NCI-H2081 treated with DMSO at 0.1 percent for 48 hours (cell line): ENCODE results near the gene LHPP.
A peak's percentile ranks its signal among the peaks of the same experiment; 100 is the strongest.
"Not testable (repeated sequence)": the region's sequence is repeated elsewhere in the genome, so short reads cannot be mapped to it uniquely, and the experiment has no call there.

ENCODE experiments used
- DNase-seq: peaks from one replicate; lab custom pipeline; 2025; lab: John Stamatoyannopoulos, UW

Gene LHPP

GRCh38 chr10:124461642-124462347 lies at the start of gene LHPP:
Gene LHPP, plus strand, starts transcription at chr10:124461823. Its CDS starts 40 bp downstream, at chr10:124461863.
- DNase-seq = no peak

GRCh38 chr10:124414076-124414475 lies 47.5 kb upstream of the LHPP start:
- no peak for DNase-seq

- DNase-seq = no peak
Measured at GRCh38 chr10:124415210-124415609, 46.4 kb upstream of the LHPP start.

- no peak for DNase-seq
Measured at GRCh38 chr10:124416733-124417132, 44.9 kb upstream of the LHPP start.

GRCh38 chr10:124417895-124418725 lies 43.5 kb upstream of the LHPP start:
- DNase-seq = no peak

- DNase-seq = peak; percentile 49
Measured at GRCh38 chr10:124418726-124419501, 42.7 kb upstream of the LHPP start, which contains the start of gene OAT. Gene OAT, minus strand, starts transcription at chr10:124418923. Its CDS starts 6,752 bp downstream, at chr10:124412171.

- no peak for DNase-seq
Measured at GRCh38 chr10:124419635-124420034, 42.0 kb upstream of the LHPP start.

GRCh38 chr10:124420254-124420653 lies 41.4 kb upstream of the LHPP start:
- DNase-seq = no peak

- DNase-seq = no peak
Measured at GRCh38 chr10:124422742-124423141, 38.9 kb upstream of the LHPP start.

GRCh38 chr10:124423813-124424212 lies 37.8 kb upstream of the LHPP start:
- no peak for DNase-seq

GRCh38 chr10:124425227-124425962 lies 36.2 kb upstream of the LHPP start:
- no peak for DNase-seq

- DNase-seq = no peak
Measured at GRCh38 chr10:124428207-124428777, 33.3 kb upstream of the LHPP start.

GRCh38 chr10:124429576-124429975 lies 32.0 kb upstream of the LHPP start:
- DNase-seq = no peak

GRCh38 chr10:124430077-124430476 lies 31.5 kb upstream of the LHPP start:
- no peak for DNase-seq

- DNase-seq = no peak
Measured at GRCh38 chr10:124433461-124433860, 28.2 kb upstream of the LHPP start.

- not testable (repeated sequence) for DNase-seq
Measured at GRCh38 chr10:124435683-124436082, 25.9 kb upstream of the LHPP start.

GRCh38 chr10:124436191-124436638 lies 25.4 kb upstream of the LHPP start:
- no peak for DNase-seq

GRCh38 chr10:124441694-124442093 lies 19.9 kb upstream of the LHPP start:
- not testable (repeated sequence) for DNase-seq

- DNase-seq = no peak
Measured at GRCh38 chr10:124446830-124447750, 14.5 kb upstream of the LHPP start.
